Cardiac muscle cell (in vitro differentiated cells and primary cell): ENCODE results near the gene PCSK5. TPM values are rescaled to one million over a fixed set of nuclear protein-coding genes. Genes with fewer than 3 reads are reported as not detected.
A peak's percentile ranks its signal among the peaks of the same experiment; 100 is the strongest.

ENCODE experiments used
- DNase-seq, 2 donors: peaks; one replicate each; pipeline versions ENCODE4 v3.0.0 to v3.0.0-alpha.2; 2010 to 2017; ENCODE audit warnings: low read depth in 1 of 2, low spot score in 1 of 2
- H3K27ac ChIP-seq: fragments of 200-600 bp; sonication (generic); 2 replicates; pipeline ENCODE4 v1.5.1; 2016
- H3K27me3 ChIP-seq: fragments of 200-600 bp; sonication (generic); 2 replicates; pipeline ENCODE4 v1.6.0; 2016; ENCODE audit warnings: control low read depth
- H3K36me3 ChIP-seq: fragments of 200-600 bp; sonication (generic); 2 replicates; pipeline ENCODE4 v1.5.1; 2016; ENCODE audit warnings: control low read depth
- H3K4me1 ChIP-seq: fragments of 200-600 bp; sonication (generic); 2 replicates; pipeline ENCODE4 v1.8.1; 2017; ENCODE audit warnings: low read depth, mild to moderate bottlenecking, mixed run types
- H3K4me3 ChIP-seq: fragments of 200-600 bp; sonication (generic); 2 replicates; pipeline ENCODE4 v1.5.1; 2016; ENCODE audit warnings: mild to moderate bottlenecking
- H3K9me3 ChIP-seq: fragments of 200-600 bp; sonication (generic); 2 replicates; pipeline ENCODE4 v1.5.1; 2017; ENCODE audit warnings: low read depth, mild to moderate bottlenecking, control low read depth
- CTCF ChIP-seq: IDR thresholded peaks from 2 replicates; pipeline ENCODE4 v1.5.1; 2012; ENCODE audit warnings: low read depth, mild to moderate bottlenecking, low read length
- polyA plus RNA-seq: library from polyadenylated mRNA; unstranded; fragments of >200 nt; fragmentation: Nextera tagmentation; extraction: Ambion mirVana; gene quantifications from 2 replicates; pipeline ENCODE4 v1.2.1, GENCODE V29; 2016
- total RNA-seq: library from RNA; depleted of rRNA; stranded (reverse); fragments of >200 nt; gene quantifications from 2 replicates; pipeline ENCODE4 v1.2.3, GENCODE V29; 2016

PCSK5 gene
- total and polyA plus RNA-seq, 2 experiments from 2014 or later, result 6.8 to 9.6 TPM

- no peaks in the 10 kb centered on the region for H3K9me3 ChIP-seq
- no peaks in the 10 kb centered on the region for H3K4me1 ChIP-seq
- H3K4me3 ChIP-seq, result no peak overlapping the region
- H3K27ac ChIP-seq, result no peak overlapping the region
- H3K36me3 ChIP-seq, result no peaks in the 10 kb centered on the region
- no peaks in the 10 kb centered on the region for H3K27me3 ChIP-seq
- no peak for TF ChIP-seq CTCF
- no peak for DNase-seq
These were observed 511.3 kb downstream of the PCSK5 start for GRCh38 chr9:76401580-76402354.

DNA sequence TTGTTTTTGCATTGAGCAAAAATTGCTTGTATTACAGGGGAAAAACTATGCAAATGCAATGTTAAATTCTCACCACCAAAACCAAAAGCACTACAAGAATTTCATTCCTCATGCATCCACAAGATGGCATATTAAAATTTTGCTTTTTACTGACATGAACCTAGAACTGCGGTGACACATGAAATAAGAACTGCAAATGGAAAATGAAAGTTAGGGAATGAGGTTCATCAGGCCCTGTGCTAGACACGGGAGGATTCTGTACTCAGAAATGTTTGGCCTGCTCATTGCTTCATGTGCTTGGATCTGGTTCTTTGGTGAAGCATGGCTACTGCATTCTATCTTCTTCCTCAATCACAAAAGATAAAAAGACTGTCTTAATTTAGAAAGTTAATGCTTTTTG is 512.9 kb downstream of the PCSK5 start:
- Histone ChIP-seq H3K36me3 (no peaks in the 10 kb centered on the region), H3K27ac (no peak overlapping the region), H3K27me3 (no peaks in the 10 kb centered on the region)

GRCh38 chr9:76404401-76404800 is 513.9 kb downstream of the PCSK5 start:
- Histone ChIP-seq H3K36me3 (no peaks in the 10 kb centered on the region), H3K4me1 (no peaks in the 10 kb centered on the region), H3K4me3 (no peak overlapping the region), H3K27ac (no peak overlapping the region), H3K9me3 (no peaks in the 10 kb centered on the region), H3K27me3 (no peaks in the 10 kb centered on the region)
- no peak for TF ChIP-seq CTCF
- DNase-seq, result no peak

More for the DNA sequence above, 512.9 kb downstream of the PCSK5 start:
- peak in 1 of 2 donors; percentile 90 for DNase-seq
- peak; percentile 59 for TF ChIP-seq CTCF
- H3K4me1 ChIP-seq, result no peaks in the 10 kb centered on the region
- no peaks in the 10 kb centered on the region for H3K9me3 ChIP-seq
- no peak overlapping the region for H3K4me3 ChIP-seq

DNA sequence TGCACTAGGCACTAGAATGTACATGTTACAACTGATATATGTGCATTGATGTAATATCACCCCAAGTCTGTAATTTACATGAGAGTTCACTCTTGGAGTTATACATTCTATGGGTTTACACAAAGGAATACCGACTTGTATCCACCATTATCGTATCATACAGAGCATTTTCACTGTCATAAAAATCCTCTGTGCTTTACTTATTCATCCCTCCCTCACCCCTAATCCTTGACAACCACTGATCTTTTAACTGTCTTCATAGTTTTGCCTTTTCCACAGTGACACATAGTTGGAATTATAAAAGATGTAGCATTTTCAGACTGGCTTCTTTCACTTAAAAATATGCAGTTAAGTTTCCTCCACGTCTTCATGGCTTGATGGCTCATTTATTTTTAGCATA is 514.9 kb downstream of the PCSK5 start:
- TF ChIP-seq CTCF, result no peak
- no peaks in the 10 kb centered on the region for H3K36me3 ChIP-seq

GRCh38 chr9:76405868-76406267 is 515.4 kb downstream of the PCSK5 start:
- Histone ChIP-seq H3K4me3 (no peak overlapping the region), H3K27me3 (no peaks in the 10 kb centered on the region), H3K27ac (no peak overlapping the region), H3K4me1 (no peaks in the 10 kb centered on the region), H3K9me3 (no peaks in the 10 kb centered on the region), H3K36me3 (no peaks in the 10 kb centered on the region)
- no peak for TF ChIP-seq CTCF
- no peak for DNase-seq

More for the DNA sequence above, 514.9 kb downstream of the PCSK5 start:
- Histone ChIP-seq H3K9me3 (no peaks in the 10 kb centered on the region), H3K27ac (no peak overlapping the region), H3K27me3 (no peaks in the 10 kb centered on the region), H3K4me1 (no peaks in the 10 kb centered on the region), H3K4me3 (no peak overlapping the region)
- DNase-seq, result no peak
